ENCODE measurements around the gene STYXL1.
A peak's percentile ranks its signal among the peaks of the same experiment; 100 is the strongest.
"Not testable (repeated sequence)": the region's sequence is repeated elsewhere in the genome, so short reads cannot be mapped to it uniquely, and the experiment has no call there.

STYXL1 gene

DNA sequence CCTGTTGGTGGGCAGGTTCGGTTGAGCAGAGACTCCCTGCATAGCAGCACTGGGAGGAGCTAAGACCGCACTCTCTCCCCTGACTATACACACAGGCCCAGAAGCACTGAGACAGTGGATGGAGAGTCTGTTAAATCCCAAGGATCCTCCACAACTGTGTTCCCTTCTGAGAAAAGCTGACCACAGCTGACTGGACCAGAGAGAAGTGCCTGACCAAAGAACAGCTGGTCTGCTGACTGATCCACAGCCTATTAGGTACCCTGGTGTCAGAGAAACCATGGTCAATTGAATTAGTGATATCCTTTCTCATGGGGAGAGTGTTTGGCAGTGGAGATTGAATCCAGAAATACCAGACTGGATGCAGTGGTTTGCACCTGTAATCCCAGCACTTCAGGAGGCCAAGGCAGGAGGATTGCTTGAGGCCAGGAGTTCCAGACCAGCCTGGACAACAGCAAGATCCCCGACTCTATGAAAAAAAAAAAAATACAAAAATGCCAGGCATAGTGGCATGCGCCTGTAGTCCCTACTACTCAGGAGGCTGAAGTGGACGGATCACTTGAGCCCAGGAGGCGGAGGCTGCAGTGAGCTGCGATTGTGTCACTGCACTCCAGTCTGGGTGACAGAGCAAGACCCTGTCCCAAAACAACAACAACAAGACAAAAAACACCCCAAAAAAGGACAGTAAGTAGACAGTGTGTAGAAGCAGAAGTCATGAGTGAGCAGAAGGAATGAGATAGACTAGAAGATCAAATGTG, 25.6 kb downstream of the STYXL1 start:
- DNase-seq, result no peak

DNA sequence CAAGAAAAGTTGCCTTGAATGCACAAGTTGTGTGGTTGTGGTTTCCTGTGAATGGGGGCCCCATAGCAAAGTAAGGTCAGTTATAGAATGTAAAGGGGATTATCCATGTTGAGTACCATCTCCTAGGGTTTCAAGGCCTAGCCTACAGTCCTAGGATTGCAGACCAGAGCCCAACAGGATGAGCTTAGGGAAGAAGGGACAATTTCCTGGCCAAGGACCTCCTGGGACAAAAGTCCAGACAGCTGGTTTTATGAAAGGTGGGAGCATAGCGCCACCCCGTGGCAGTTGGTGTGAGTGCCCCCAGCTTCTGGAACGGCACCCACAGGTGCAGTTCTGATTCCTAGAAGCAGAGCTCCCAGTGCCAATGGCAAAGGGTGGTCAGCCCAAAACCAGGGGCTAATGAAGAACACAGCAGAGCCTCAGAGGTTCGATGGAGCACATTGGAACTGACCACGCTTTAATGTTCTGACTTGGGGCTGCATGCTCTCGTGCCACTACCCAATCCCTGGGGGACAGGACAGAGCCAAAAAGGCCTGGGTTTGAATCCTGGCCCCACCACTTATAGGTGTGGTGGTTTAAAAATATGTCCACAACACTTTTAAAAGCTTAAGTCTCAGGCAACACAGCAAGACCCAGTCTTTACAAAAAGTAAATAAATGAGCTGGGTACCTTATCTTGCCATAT, 27.6 kb downstream of the STYXL1 start:
- DNase-seq, result peak; percentile 32

DNA sequence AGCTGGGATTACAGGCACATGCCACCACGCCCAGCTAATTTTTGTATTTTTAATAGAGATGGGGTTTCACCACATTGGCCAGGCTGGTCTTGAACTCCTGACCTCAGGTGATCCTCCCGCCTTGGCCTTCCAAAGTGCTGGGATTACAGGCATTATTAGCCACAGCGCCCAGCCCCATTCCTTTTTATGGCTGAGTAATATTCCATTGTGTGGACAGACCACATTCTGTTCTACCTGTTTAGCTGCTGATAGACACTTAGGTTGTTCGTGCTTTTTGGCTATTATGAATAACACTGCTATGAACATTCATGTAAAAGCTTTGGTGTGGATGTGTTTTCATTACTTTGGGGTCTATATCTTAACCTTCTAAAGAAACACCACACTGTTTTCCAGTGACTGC, 29.3 kb downstream of the STYXL1 start:
- not testable (repeated sequence) for DNase-seq

- DNase-seq, result no peak
These were observed 31.4 kb downstream of the STYXL1 start for GRCh38 chr7:76016191-76016947.

DNA sequence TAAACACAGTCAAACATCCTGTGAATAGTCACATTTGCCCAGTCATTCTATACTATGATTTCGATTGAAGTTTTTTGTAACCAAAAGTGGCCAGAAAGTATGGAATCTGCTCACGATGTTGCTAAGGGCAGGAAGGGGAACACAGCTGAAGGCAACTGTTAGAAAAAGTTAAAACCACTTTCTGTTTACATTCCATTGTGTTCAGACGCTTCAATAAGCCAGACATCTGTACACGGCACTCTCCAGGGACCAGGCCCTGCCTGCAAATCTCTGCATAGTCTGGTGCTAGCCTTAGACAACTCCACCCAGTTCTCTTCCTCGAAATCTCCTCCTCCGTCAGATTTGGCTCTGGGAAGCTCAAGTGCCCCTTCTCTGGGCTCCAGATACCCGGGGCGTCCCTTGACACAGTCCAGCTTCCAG, 36.3 kb downstream of the STYXL1 start:
- DNase-seq, result no peak

- no peak for DNase-seq
These were observed 37.9 kb downstream of the STYXL1 start for GRCh38 chr7:76009672-76010600.

DNA sequence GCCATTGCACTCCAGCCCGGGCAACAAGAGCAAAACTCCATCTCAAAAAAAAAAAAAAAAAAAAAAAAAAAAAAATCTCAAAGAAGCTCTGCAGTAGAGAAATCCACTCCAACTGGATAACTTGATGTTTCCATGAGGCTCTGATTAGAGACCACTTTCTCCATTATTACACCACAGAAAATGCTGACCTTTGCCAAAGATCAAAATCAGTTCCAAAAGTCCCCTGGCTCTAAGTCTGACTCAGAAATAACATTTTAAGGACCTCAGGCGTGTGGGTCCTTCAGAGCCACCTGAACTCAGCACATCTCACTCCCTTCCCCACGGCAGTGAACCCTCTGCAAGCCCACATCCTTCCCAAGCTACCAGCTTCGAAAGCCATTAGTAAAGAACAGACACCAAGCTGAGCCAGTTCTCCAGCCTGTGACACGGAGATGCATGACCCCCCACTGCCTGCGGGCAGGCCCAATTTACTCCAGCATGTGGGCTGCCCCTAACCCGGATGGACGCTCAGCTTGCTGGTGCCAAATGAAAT, 39.6 kb downstream of the STYXL1 start:
- no peak for DNase-seq

DNA sequence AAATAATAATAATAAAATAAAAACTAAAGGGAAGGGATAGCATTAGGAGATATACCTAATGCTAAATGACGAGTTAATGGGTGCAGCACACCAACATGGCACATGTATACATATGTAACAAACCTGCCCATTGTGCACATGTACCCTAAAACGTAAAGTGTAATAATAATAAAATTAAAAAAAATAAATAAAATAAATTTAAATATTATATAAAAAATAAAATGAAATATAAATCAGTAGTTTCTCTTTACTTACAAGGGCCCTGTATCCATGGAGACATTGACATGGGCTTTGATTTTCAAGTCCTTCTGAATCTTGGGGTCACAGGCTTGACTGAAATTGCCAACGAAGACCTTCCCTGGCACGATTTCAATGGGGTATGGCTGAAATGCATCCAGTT, 42.8 kb downstream of the STYXL1 start:
- DNase-seq, result not testable (repeated sequence)

DNA sequence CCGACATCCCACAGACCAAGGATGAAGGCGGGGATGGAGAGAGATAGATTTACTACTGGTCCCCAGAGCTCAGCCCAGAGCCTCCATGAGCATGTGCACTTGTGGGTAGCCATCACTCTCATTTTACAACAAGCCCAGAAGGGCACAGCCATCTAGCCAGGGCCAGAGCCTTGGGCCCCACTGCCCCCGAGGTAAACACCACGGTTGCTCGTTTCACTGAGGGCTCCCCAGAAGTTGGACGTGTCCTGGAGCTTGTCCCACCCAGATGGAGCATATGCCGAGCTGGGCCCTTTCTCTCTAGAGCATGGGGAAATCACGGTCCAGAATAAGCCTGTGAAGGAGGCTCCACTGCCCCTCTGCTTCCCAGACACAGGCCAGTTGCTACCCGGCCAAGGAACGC, 44.4 kb downstream of the STYXL1 start:
- no peak for DNase-seq

GRCh38 chr7:76002822-76003221, 45.0 kb downstream of the STYXL1 start:
- no peak for DNase-seq

GRCh38 chr7:76002139-76002538, 45.7 kb downstream of the STYXL1 start:
- no peak for DNase-seq

GRCh38 chr7:76000566-76000965, 47.2 kb downstream of the STYXL1 start:
- DNase-seq, result no peak

- DNase-seq, result no peak
These were observed 49.8 kb downstream of the STYXL1 start for GRCh38 chr7:75998038-75998437.

DNA sequence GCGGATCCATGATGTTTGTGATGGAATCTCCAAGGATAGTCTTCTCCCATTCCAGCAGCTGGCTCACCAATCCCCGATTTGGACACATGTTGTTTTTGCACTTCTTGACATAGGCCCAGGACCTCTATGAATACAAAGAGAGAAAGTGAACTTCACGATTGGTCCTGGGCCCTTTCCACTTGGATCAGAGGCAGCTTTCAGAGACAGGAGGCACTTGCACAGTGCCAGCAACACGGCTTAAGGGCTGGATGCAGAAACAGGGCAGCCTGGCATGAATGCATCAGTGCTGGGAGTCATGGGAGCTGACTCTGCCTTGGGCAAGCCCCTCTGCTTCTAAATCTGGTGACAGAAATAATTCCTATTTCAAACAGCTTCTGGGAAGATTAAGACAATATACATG, 51.3 kb downstream of the STYXL1 start:
- no peak for DNase-seq

GRCh38 chr7:75995996-75996395, 51.8 kb downstream of the STYXL1 start:
- no peak for DNase-seq

- no peak for DNase-seq
These were observed 52.7 kb downstream of the STYXL1 start for GRCh38 chr7:75995052-75995471.

GRCh38 chr7:75994388-75995051, 53.3 kb downstream of the STYXL1 start, which contains the start of gene TMEM120A:
Gene TMEM120A, minus strand, starts transcription at chr7:75994595. Its CDS starts 25 bp downstream, at chr7:75994570.
- peak; percentile 84 for DNase-seq

- DNase-seq, result no peak
These were observed 54.0 kb downstream of the STYXL1 start for GRCh38 chr7:75993689-75994387.

DNA sequence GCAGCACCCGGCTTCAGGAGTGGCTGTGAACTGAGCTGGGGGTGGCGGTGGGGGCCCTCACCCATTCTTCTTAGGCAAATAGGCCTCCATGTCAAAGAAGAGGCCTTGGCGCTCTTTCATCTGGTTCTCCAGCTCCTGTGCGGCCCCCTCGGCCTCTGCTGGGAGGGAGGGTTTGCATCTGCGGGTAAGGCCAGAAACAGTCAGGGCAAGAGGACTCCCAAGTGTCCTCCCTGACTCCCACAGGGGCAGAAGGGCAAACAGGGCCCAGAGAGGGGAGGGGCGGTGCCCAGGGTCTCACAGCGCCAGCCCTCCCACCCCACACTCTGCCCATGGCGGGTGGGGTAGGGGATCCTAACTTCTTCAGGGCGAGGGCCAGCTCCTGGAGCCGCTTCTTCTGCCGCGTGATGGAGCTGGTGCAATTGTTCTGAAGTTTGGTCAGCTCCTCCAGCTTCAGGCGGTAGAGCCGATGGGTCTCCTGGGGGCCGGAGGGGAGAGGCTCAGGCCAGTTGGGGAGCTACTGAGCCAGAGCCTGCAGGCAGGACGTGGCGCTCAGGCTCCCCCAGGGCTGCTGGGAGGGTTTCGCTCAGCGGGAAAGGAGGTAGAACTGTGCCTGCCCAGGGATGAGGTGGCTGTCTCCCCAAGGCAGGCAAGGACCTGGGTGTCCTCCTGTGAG, 55.6 kb downstream of the STYXL1 start:
- no peak for DNase-seq

- no peak for DNase-seq
These were observed 56.2 kb downstream of the STYXL1 start for GRCh38 chr7:75991531-75992082.
